ENCODE results near the gene ELL3. TPM values are rescaled to one million over a fixed set of nuclear protein-coding genes. Genes with fewer than 3 reads are reported as not detected.

Gene ELL3
- total RNA-seq, 1 experiment from 2014 or later, result 3.0 TPM

DNA sequence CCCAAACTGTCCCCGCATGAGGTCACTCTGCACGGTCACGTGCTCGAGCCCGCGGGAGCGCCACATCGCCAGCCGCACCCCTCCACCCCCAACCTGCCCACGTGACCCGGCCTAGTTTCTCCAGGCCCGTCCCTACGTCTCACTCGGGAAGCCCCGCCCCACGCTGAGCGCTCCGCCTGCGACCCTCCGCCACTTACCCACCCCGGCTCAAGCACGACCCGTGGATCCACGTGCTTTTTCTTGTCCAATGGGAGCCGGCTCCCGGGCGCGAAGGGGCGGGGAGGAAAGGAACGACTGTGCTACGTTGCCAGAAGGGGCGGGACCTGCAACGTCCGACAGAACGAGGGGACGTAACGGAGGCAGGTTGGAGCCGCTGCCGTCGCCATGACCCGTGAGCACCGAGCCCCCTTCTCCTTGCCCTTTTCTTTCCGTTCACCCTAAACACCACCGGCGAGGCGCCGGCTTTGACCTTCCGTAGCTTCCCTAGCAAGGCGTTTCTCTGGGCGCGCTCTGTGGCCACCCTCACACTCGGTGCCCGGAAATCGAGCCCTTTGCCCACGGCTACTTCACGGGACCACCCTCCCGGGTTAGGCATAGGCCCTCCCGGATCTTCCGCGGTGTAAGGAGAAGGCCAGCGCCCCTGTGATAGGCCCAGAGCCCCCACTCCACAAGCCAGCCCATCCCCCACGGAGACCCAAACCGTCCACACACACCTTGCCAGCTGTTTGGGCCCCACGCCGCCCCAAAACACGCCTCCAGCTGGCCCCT, 15.4 kb upstream of the ELL3 start, which contains the start of gene SERF2:
SERF2 (plus strand) TSS at position 328 of the 768 bp plus-strand sequence; CDS start at position 385, 57 bp downstream.
- Histone ChIP-seq H3K27ac (ENCODE audit: low read depth, low read length, poor library complexity, severe bottlenecking) (peak within 1 kb of the TSS; percentile 97), H3K27me3 (replicated peaks; ENCODE audit: insufficient read depth, low read depth, low read length, poor library complexity) (no peaks in the 10 kb centered on the region), H3K4me1 (ENCODE audit: insufficient read depth, low read length, poor library complexity, severe bottlenecking) (peaks cover 13% of the 10 kb centered on the region), H3K4me3 (ENCODE audit: low read depth, low read length, poor library complexity, severe bottlenecking) (peak within 1 kb of the TSS; percentile 79), H3K9me3 (ENCODE audit: low read depth, low read length, poor library complexity, severe bottlenecking) (no peaks in the 10 kb centered on the region), H3K36me3 (ENCODE audit: insufficient read depth, low read length, poor library complexity, severe bottlenecking) (peaks cover 39% of the 10 kb centered on the region)
- CTCF ChIA-PET, result interaction anchor here (0.5 kb wide), 1 partner anchor 496 kb away, joined by 3 read pairs; the partner anchor contains the start of gene GOLM2
- POLR2A ChIA-PET (ENCODE audit: low non-redundant PET), result interaction anchor here (0.6 kb wide), 1 partner anchor 1313 kb away, joined by 10 read pairs; no protein-coding TSS in a partner anchor
- peak; percentile 100 for DNase-seq (ENCODE audit: low spot score)
- TF ChIP-seq, protein P1, sequence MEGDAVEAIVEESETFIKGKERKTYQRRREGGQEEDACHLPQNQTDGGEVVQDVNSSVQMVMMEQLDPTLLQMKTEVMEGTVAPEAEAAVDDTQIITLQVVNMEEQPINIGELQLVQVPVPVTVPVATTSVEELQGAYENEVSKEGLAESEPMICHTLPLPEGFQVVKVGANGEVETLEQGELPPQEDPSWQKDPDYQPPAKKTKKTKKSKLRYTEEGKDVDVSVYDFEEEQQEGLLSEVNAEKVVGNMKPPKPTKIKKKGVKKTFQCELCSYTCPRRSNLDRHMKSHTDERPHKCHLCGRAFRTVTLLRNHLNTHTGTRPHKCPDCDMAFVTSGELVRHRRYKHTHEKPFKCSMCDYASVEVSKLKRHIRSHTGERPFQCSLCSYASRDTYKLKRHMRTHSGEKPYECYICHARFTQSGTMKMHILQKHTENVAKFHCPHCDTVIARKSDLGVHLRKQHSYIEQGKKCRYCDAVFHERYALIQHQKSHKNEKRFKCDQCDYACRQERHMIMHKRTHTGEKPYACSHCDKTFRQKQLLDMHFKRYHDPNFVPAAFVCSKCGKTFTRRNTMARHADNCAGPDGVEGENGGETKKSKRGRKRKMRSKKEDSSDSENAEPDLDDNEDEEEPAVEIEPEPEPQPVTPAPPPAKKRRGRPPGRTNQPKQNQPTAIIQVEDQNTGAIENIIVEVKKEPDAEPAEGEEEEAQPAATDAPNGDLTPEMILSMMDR (conservative IDR thresholded peaks at IDR 0.05; ENCODE audit: low read depth, low read length), result no peak
- no peak for TF ChIP-seq EZH2 (IDR thresholded peaks at IDR 0.05; ENCODE audit: borderline replicate concordance, low read depth, low read length, poor library complexity, severe bottlenecking)
- intact Hi-C loops (cut with micrococcal nuclease; ENCODE audit: unreplicated experiment), result no loop called here
- BruUV-seq (replicated peaks), result TSS peak; percentile 56

DNA sequence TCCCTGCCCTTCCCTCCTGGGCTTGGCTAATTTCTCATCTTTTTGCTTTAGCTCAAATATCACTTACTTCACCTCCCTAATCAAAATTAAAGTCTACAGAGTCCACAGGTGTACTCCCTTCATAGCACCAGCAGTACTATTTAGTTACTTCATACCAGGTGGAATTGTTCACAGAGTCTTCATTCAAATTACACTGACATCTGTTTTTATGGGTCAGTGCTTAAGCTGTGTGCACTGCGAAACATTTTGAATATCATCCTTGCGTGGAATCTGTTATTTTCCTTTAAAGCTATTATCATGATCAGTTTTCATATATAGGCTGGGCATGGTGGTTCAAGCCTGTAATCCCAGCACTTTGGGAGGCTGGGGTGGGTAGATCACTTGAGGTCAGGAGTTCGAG, 12.6 kb upstream of the ELL3 start:
- peaks cover 13% of the 10 kb centered on the region for H3K36me3 ChIP-seq (ENCODE audit: insufficient read depth, low read length, poor library complexity, severe bottlenecking)
- no peak for DNase-seq (ENCODE audit: low spot score)
- no peak overlapping the region for H3K4me3 ChIP-seq (ENCODE audit: low read depth, low read length, poor library complexity, severe bottlenecking)
- TF ChIP-seq EZH2 (IDR thresholded peaks at IDR 0.05; ENCODE audit: borderline replicate concordance, low read depth, low read length, poor library complexity, severe bottlenecking), result no peak
- TF ChIP-seq, protein P1 (conservative IDR thresholded peaks at IDR 0.05; ENCODE audit: low read depth, low read length), result no peak
- no peaks in the 10 kb centered on the region for H3K9me3 ChIP-seq (ENCODE audit: low read depth, low read length, poor library complexity, severe bottlenecking)
- ChIA-PET POLR2A (ENCODE audit: low non-redundant PET) (interaction anchor here (0.6 kb wide), 1 partner anchor 11 kb away, joined by 3 read pairs; the partner anchor contains the start of genes HYPK and SERINC4), CTCF (interaction anchor here (0.6 kb wide), 1 partner anchor 13 kb away, joined by 4 read pairs; the partner anchor contains the start of gene ELL3)
- peaks cover 13% of the 10 kb centered on the region for H3K4me1 ChIP-seq (ENCODE audit: insufficient read depth, low read length, poor library complexity, severe bottlenecking)
- no peak overlapping the region for H3K27ac ChIP-seq (ENCODE audit: low read depth, low read length, poor library complexity, severe bottlenecking)
- BruUV-seq (replicated peaks), result no TSS peak
- H3K27me3 ChIP-seq (replicated peaks; ENCODE audit: insufficient read depth, low read depth, low read length, poor library complexity), result no peaks in the 10 kb centered on the region
- intact Hi-C loops (cut with micrococcal nuclease; ENCODE audit: unreplicated experiment), result no loop called here

DNA sequence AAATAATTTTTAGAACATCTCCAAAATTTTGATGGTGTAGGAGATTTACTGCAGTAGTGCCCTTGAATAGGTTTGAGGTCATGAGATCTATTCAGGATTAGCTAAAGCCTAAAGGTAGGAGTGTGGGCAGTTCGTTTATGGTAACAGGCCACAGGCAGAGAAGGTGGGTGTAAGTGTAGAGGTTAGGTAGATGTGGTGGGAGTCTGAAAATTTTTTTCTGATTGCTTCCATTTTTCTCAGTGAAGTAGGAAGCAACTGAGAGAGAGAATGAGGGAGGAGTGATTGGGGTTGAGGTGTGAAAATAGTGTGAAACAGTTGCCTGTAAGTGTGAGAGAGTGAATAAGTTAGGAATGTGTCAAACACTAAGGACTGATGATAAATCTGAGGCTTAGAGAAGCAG, 2.2 kb upstream of the ELL3 start:
- BruUV-seq (replicated peaks), result no TSS peak
- peaks cover 11% of the 10 kb centered on the region for H3K4me1 ChIP-seq (ENCODE audit: insufficient read depth, low read length, poor library complexity, severe bottlenecking)
- TF ChIP-seq, protein P1 (conservative IDR thresholded peaks at IDR 0.05; ENCODE audit: low read depth, low read length), result no peak
- no peak for TF ChIP-seq EZH2 (IDR thresholded peaks at IDR 0.05; ENCODE audit: borderline replicate concordance, low read depth, low read length, poor library complexity, severe bottlenecking)
- H3K9me3 ChIP-seq (ENCODE audit: low read depth, low read length, poor library complexity, severe bottlenecking), result no peaks in the 10 kb centered on the region
- H3K27ac ChIP-seq (ENCODE audit: low read depth, low read length, poor library complexity, severe bottlenecking), result no peak overlapping the region
- H3K4me3 ChIP-seq (ENCODE audit: low read depth, low read length, poor library complexity, severe bottlenecking), result no peak overlapping the region
- no peaks in the 10 kb centered on the region for H3K27me3 ChIP-seq (replicated peaks; ENCODE audit: insufficient read depth, low read depth, low read length, poor library complexity)
- no peaks in the 10 kb centered on the region for H3K36me3 ChIP-seq (ENCODE audit: insufficient read depth, low read length, poor library complexity, severe bottlenecking)
- intact Hi-C loops (cut with micrococcal nuclease; ENCODE audit: unreplicated experiment), result no loop called here
- ChIA-PET CTCF (interaction anchor here (0.6 kb wide), 1 partner anchor 22 kb away, joined by 8 read pairs; the partner anchor contains the start of gene HYPK), POLR2A (ENCODE audit: low non-redundant PET) (no interaction called here)
- no peak for DNase-seq (ENCODE audit: low spot score)

Measured in A673 (cell line).